GM12864 (cell line): ENCODE results near the gene FBRSL1.
A peak's percentile ranks its signal among the peaks of the same experiment; 100 is the strongest.
"Not testable (repeated sequence)": the region's sequence is repeated elsewhere in the genome, so short reads cannot be mapped to it uniquely, and the experiment has no call there.

Experiments
- DNase-seq: peaks from one replicate; pipeline ENCODE4 v3.0.0-alpha.2; 2011; ENCODE audit warnings: low read depth
- H3K4me3 ChIP-seq: 2 replicates; pipeline ENCODE4 v1.5.1; 2011; ENCODE audit warnings: mild to moderate bottlenecking, low read depth, low read length, control low read depth
- CTCF ChIP-seq: IDR thresholded peaks from 2 replicates; pipeline ENCODE4 v1.5.1; 2011; ENCODE audit warnings: low read depth, mild to moderate bottlenecking, moderate library complexity, low read length, control low read depth, inconsistent platforms; ENCODE audit errors: missing control alignments

FBRSL1 gene

GRCh38 chr12:132489602-132490266 is at the start of gene FBRSL1:
Gene FBRSL1 (plus strand): TSS chr12:132490151.
- H3K4me3 ChIP-seq, result peak within 1 kb of the TSS; percentile 78
- TF ChIP-seq CTCF, result no peak

GRCh38 chr12:132440420-132440819 is 49.5 kb upstream of the FBRSL1 start:
- not testable (repeated sequence) for DNase-seq, H3K4me3 ChIP-seq

More at GRCh38 chr12:132489602-132490266, at the start of gene FBRSL1:
- peak; percentile 31 for DNase-seq

- no peak overlapping the region for H3K4me3 ChIP-seq
- no peak for TF ChIP-seq CTCF
- DNase-seq, result no peak
Observed at GRCh38 chr12:132441871-132442863, 47.8 kb upstream of the FBRSL1 start.

GRCh38 chr12:132443091-132443490 is 46.9 kb upstream of the FBRSL1 start:
- no peak for DNase-seq
- H3K4me3 ChIP-seq, result no peak overlapping the region
- no peak for TF ChIP-seq CTCF

GRCh38 chr12:132444283-132444682 is 45.7 kb upstream of the FBRSL1 start:
- TF ChIP-seq CTCF, result no peak
- no peak overlapping the region for H3K4me3 ChIP-seq
- no peak for DNase-seq

GRCh38 chr12:132444957-132445883 is 44.7 kb upstream of the FBRSL1 start:
- H3K4me3 ChIP-seq, result no peak overlapping the region; the same call in 1 of the 2 replicates
- TF ChIP-seq CTCF, result no peak
- peak; percentile 61 for DNase-seq
